Parathyroid adenoma (tissue), 2 donors: ENCODE results near the gene PRDX5.

Experiments used
- H2AFZ ChIP-seq: fragments of 300-600 bp; sonication (generic); one replicate; pipeline ENCODE4 v1.7.0; 2017; ENCODE audit warnings: antibody characterized with exemption, mild to moderate bottlenecking
- H3K27ac ChIP-seq: fragments of 300-600 bp; sonication (generic); one replicate; pipeline ENCODE4 v1.7.0; 2017
- H3K27me3 ChIP-seq: fragments of 300-600 bp; sonication (generic); one replicate; pipeline ENCODE4 v1.7.0; 2017; ENCODE audit warnings: low read length; ENCODE audit not compliant: control insufficient read depth, insufficient read depth
- H3K36me3 ChIP-seq: fragments of 300-600 bp; sonication (generic); one replicate; pipeline ENCODE4 v1.7.0; 2017; ENCODE audit warnings: low read length; ENCODE audit not compliant: control insufficient read depth, insufficient read depth
- H3K4me1 ChIP-seq: fragments of 300-600 bp; sonication (generic); one replicate; pipeline ENCODE4 v1.7.0; 2017; ENCODE audit warnings: control low read depth
- H3K4me2 ChIP-seq: fragments of 300-600 bp; sonication (generic); one replicate; pipeline ENCODE4 v1.7.0; 2017; ENCODE audit warnings: low read length
- H3K4me3 ChIP-seq: fragments of 300-600 bp; sonication (generic); one replicate; pipeline ENCODE4 v1.7.0; 2017; ENCODE audit warnings: low read depth, low read length
- H3K79me2 ChIP-seq: fragments of 300-600 bp; sonication (generic); one replicate; pipeline ENCODE4 v1.7.0; 2017; ENCODE audit warnings: control low read depth
- H3K9ac ChIP-seq: fragments of 300-600 bp; sonication (generic); one replicate; pipeline ENCODE4 v1.7.0; 2017; ENCODE audit warnings: mild to moderate bottlenecking
- H3K9me3 ChIP-seq: fragments of 300-600 bp; sonication (generic); one replicate; pipeline ENCODE4 v1.7.0; 2017; ENCODE audit warnings: low read length; ENCODE audit not compliant: control insufficient read depth
- CTCF ChIP-seq: fragments of 300-600 bp; sonication (generic); IDR thresholded peaks from one replicate; pipeline ENCODE4 v1.7.0; 2017; ENCODE audit warnings: antibody characterized with exemption, mild to moderate bottlenecking
- donor health status: primary hyperparathyroidism.

PRDX5 gene

GRCh38 chr11:64358907-64359711 lies 41.2 kb downstream of the PRDX5 start, which contains the start of gene RPS6KA4:
RPS6KA4 (plus strand) TSS chr11:64359162; CDS start chr11:64359236, 74 bp downstream.
- no peaks in the 10 kb centered on the region for H3K9me3 ChIP-seq
- TF ChIP-seq CTCF, result no peak
- peak within 1 kb of the TSS; percentile 36 for H3K27ac ChIP-seq
- H3K27me3 ChIP-seq, result no peaks in the 10 kb centered on the region
- H3K4me3 ChIP-seq, result peak within 1 kb of the TSS; percentile 64
- peak within 1 kb of the TSS; percentile 86 for H2AFZ ChIP-seq
- peaks cover 4% of the 10 kb centered on the region for H3K4me1 ChIP-seq
- H3K9ac ChIP-seq, result peak within 1 kb of the TSS; percentile 53
- no peaks in the 10 kb centered on the region for H3K79me2 ChIP-seq
- H3K4me2 ChIP-seq, result peak within 1 kb of the TSS; percentile 83
- no peaks in the 10 kb centered on the region for H3K36me3 ChIP-seq

- no peak for TF ChIP-seq CTCF
- Histone ChIP-seq H3K9me3 (no peaks in the 10 kb centered on the region), H3K9ac (no peak overlapping the region)
Measured at GRCh38 chr11:64359712-64360445, 42.0 kb downstream of the PRDX5 start.

GRCh38 chr11:64360448-64360921 lies 42.6 kb downstream of the PRDX5 start:
- no peak for TF ChIP-seq CTCF
- Histone ChIP-seq H3K9ac (no peak overlapping the region), H3K9me3 (no peaks in the 10 kb centered on the region), H2AFZ (no peak overlapping the region), H3K4me2 (no peak overlapping the region), H3K27me3 (no peaks in the 10 kb centered on the region), H3K4me3 (no peak overlapping the region), H3K79me2 (no peaks in the 10 kb centered on the region), H3K36me3 (no peaks in the 10 kb centered on the region), H3K27ac (no peak overlapping the region), H3K4me1 (peaks cover 4% of the 10 kb centered on the region)

More at GRCh38 chr11:64359712-64360445, 42.0 kb downstream of the PRDX5 start:
- Histone ChIP-seq H3K4me3 (peak overlapping the region; percentile 64), H3K79me2 (no peaks in the 10 kb centered on the region), H3K4me2 (peak overlapping the region; percentile 83), H3K27ac (no peak overlapping the region), H2AFZ (no peak overlapping the region), H3K27me3 (no peaks in the 10 kb centered on the region), H3K36me3 (no peaks in the 10 kb centered on the region), H3K4me1 (peaks cover 4% of the 10 kb centered on the region)

- no peaks in the 10 kb centered on the region for H3K36me3 ChIP-seq
- no peak overlapping the region for H3K4me3 ChIP-seq
- no peaks in the 10 kb centered on the region for H3K79me2 ChIP-seq
- no peak for TF ChIP-seq CTCF
- H3K27ac ChIP-seq, result no peak overlapping the region
- peaks cover 4% of the 10 kb centered on the region for H3K4me1 ChIP-seq
- no peaks in the 10 kb centered on the region for H3K27me3 ChIP-seq
- no peaks in the 10 kb centered on the region for H3K9me3 ChIP-seq
- no peak overlapping the region for H3K9ac ChIP-seq
- H2AFZ ChIP-seq, result no peak overlapping the region
- no peak overlapping the region for H3K4me2 ChIP-seq
Measured at GRCh38 chr11:64361659-64362058, 43.7 kb downstream of the PRDX5 start.
